HepG2 (cell line): ENCODE results near the gene NDRG3. TPM values are rescaled to one million over a fixed set of nuclear protein-coding genes. Genes with fewer than 3 reads are reported as not detected.
A peak's percentile ranks its signal among the peaks of the same experiment; 100 is the strongest.

Source experiments
- FOXJ3 ChIP-seq: sonication (generic); formaldehyde crosslinking; IDR thresholded peaks from 2 replicates; pipeline ENCODE4 v1.4.0; 2020; ENCODE audit warnings: missing genetic modification reagents, mild to moderate bottlenecking, borderline replicate concordance
- HOXA9 ChIP-seq: sonication (generic); formaldehyde crosslinking; IDR thresholded peaks from 2 replicates; pipeline ENCODE4 v1.8.1; 2022; ENCODE audit warnings: missing genetic modification reagents, mild to moderate bottlenecking, moderate library complexity, borderline replicate concordance
- IRX3 ChIP-seq: sonication (generic); formaldehyde crosslinking; IDR thresholded peaks from 2 replicates; pipeline ENCODE4 v1.8.1; 2023; ENCODE audit warnings: mild to moderate bottlenecking, low read depth, missing genetic modification reagents, borderline replicate concordance
- MAF1 ChIP-seq: sonication (generic); formaldehyde crosslinking; IDR thresholded peaks from 2 replicates; pipeline ENCODE4 v1.5.0; 2020; ENCODE audit warnings: missing genetic modification reagents, borderline replicate concordance
- NR2F2 ChIP-seq: IDR thresholded peaks from 2 replicates; pipeline ENCODE4 v1.6.1; 2012; ENCODE audit warnings: low read depth, inconsistent platforms, borderline replicate concordance
- PHF21A ChIP-seq: sonication (generic); formaldehyde crosslinking; IDR thresholded peaks from 2 replicates; pipeline ENCODE4 v1.5.0; 2020; ENCODE audit warnings: mild to moderate bottlenecking, missing genetic modification reagents
- POLR2A ChIP-seq, 2 experiments: IDR thresholded peaks; 2 replicates each; pipeline ENCODE4 v1.6.1; 2011; ENCODE audit warnings: low read depth in 2 of 2, low read length in 2 of 2, mild to moderate bottlenecking in 1 of 2, moderate library complexity in 1 of 2; ENCODE audit not compliant: insufficient read depth in 1 of 2
- RBAK ChIP-seq: sonication (generic); formaldehyde crosslinking; IDR thresholded peaks from 2 replicates; pipeline ENCODE4 v1.5.1; 2020; ENCODE audit warnings: mild to moderate bottlenecking, missing genetic modification reagents
- SRF ChIP-seq: IDR thresholded peaks from 2 replicates; pipeline ENCODE4 v1.6.1; 2011; ENCODE audit warnings: mild to moderate bottlenecking, low read depth, low read length, moderate library complexity
- SUZ12 ChIP-seq: fragments of 150-350 bp; IDR thresholded peaks from 2 replicates; pipeline ENCODE4 v1.6.1; 2014; ENCODE audit warnings: low read depth, low read length
- ZNF383 ChIP-seq: sonication (generic); formaldehyde crosslinking; IDR thresholded peaks from 2 replicates; pipeline ENCODE4 v1.4.0; 2020; ENCODE audit warnings: missing genetic modification reagents, mild to moderate bottlenecking, borderline replicate concordance
- ZNF431 ChIP-seq: sonication (generic); formaldehyde crosslinking; IDR thresholded peaks from 2 replicates; pipeline ENCODE4 v1.9.0; 2022; ENCODE audit warnings: missing genetic modification reagents, low read depth, mild to moderate bottlenecking, borderline replicate concordance
- ZNF569 ChIP-seq: sonication (generic); formaldehyde crosslinking; IDR thresholded peaks from 2 replicates; pipeline ENCODE4 v1.5.0; 2020; ENCODE audit warnings: mild to moderate bottlenecking, missing genetic modification reagents, moderate library complexity, borderline replicate concordance
- ZNF577 ChIP-seq: sonication (generic); formaldehyde crosslinking; IDR thresholded peaks from 2 replicates; pipeline ENCODE4 v1.4.0; 2020; ENCODE audit warnings: mild to moderate bottlenecking, low read depth, missing genetic modification reagents, borderline replicate concordance
- ZNF747 ChIP-seq: sonication (generic); formaldehyde crosslinking; IDR thresholded peaks from 2 replicates; pipeline ENCODE4 v1.8.1; 2023; ENCODE audit warnings: missing genetic modification reagents, mild to moderate bottlenecking, borderline replicate concordance
- ZNF780A ChIP-seq: sonication (generic); formaldehyde crosslinking; IDR thresholded peaks from 2 replicates; pipeline ENCODE4 v1.8.0; 2022; ENCODE audit warnings: mild to moderate bottlenecking, missing genetic modification reagents, moderate library complexity
- polyA plus RNA-seq, 8 experiments: library from polyadenylated mRNA; depleted of rRNA in 3 of 8; stranded (reverse) in 7 of 8; unstranded in 1 of 8; fragments of >200 nt; fragmentation: Illumina TruSeq in 4 of 8; extraction: Trizol in 4 of 8; gene quantifications; 2 replicates each; pipeline versions ENCODE4 v1.2.1 to v1.2.3, GENCODE V29; 2011 to 2016; ENCODE audit warnings: low read depth in 4 of 8, missing spikeins in 1 of 8, mixed read lengths in 1 of 8; ENCODE audit not compliant: insufficient read depth in 1 of 8
- total RNA-seq, 5 experiments: library from RNA; depleted of rRNA; stranded (reverse); fragments of >200 nt; fragmentation: Illumina TruSeq; extraction: Trizol; gene quantifications; 2 replicates each; pipeline ENCODE4 v1.2.3, GENCODE V29; 2016; ENCODE audit warnings: low read depth in 1 of 5
- TF ChIP-seq, protein P1 (sequence below): sonication (generic); formaldehyde crosslinking; IDR thresholded peaks from 2 replicates; pipeline ENCODE4 v1.4.0; 2020; ENCODE audit warnings: missing genetic modification reagents
- TF ChIP-seq, protein P2 (sequence below): sonication (generic); formaldehyde crosslinking; IDR thresholded peaks from 2 replicates; pipeline ENCODE4 v1.4.0; 2020; ENCODE audit warnings: missing genetic modification reagents
- TF ChIP-seq, protein P3 (sequence below): IDR thresholded peaks from 2 replicates; pipeline ENCODE4 v1.6.1; 2016
- TF ChIP-seq, protein P4 (sequence below): sonication (generic); formaldehyde crosslinking; IDR thresholded peaks from 2 replicates; pipeline ENCODE4 v1.5.0; 2020; ENCODE audit warnings: mild to moderate bottlenecking, missing genetic modification reagents

NDRG3 gene
- total and polyA plus RNA-seq, 2 of the 13 experiments (the other 11 are each of a cell fraction or from before 2014, with no cell fraction given): 36.0 to 40.5 TPM

DNA sequence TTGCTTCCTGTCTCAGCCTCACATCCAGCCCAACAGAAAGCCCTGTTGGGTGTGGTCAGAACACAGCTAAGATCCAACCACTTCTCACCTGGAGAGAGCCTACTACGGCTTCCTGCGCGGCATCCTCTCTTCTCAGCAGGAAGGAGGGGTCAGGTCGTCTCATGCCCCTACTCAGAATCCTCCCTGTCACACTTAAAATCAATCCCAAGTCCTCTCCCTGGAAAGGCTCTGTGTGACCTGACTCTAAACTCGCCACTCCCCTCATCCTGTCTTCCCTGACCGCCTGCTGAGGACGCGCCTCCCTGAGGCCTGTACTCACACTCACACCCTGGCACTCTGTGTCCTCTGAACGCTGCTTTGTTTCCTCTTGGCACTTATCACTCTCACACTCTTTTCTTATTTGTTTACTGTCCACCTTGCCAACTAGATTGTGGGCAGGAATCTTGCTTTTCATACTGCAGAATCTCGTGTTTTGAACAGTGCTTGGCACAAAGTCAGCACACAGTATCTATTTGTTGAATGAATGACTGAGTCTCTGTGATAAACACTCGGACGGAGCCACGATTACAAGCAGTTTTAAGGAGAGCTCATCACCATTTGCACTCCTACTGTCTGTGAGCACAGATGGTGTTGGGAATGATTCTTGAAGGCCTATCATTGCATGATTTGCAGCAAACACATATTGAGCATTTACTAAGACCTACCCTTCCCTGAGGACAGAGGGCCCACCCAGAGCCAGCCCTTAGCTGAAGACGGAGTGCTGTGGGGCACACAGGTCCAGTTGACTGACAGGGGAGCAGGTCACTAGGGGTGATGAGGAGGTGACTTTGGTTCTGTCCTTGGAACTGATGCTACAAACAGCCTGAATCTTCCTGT, 121.6 kb downstream of the NDRG3 start (continued):
- TF ChIP-seq SRF: no peak
- no peak for TF ChIP-seq FOXJ3 (CRISPR knock-in tag)
- TF ChIP-seq PHF21A: no peak
- no peak for TF ChIP-seq IRX3 (CRISPR knock-in tag)
- no peak for TF ChIP-seq HOXA9 (CRISPR knock-in tag)
- 0 out of 4 replicates have a peak, but pooled peaks of 1 of the 2 experiments have one; percentile 42 for TF ChIP-seq POLR2A (IDR thresholded peaks at IDR 0.05; ENCODE audit: insufficient read depth in 1 of 2, low read depth in 2 of 2, low read length in 2 of 2)
- TF ChIP-seq ZNF569 (CRISPR knock-in tag): no peak
- no peak for TF ChIP-seq ZNF780A
- no peak for TF ChIP-seq ZNF383 (CRISPR knock-in tag)
- TF ChIP-seq ZNF577 (CRISPR knock-in tag): no peak
- TF ChIP-seq, protein P1, sequence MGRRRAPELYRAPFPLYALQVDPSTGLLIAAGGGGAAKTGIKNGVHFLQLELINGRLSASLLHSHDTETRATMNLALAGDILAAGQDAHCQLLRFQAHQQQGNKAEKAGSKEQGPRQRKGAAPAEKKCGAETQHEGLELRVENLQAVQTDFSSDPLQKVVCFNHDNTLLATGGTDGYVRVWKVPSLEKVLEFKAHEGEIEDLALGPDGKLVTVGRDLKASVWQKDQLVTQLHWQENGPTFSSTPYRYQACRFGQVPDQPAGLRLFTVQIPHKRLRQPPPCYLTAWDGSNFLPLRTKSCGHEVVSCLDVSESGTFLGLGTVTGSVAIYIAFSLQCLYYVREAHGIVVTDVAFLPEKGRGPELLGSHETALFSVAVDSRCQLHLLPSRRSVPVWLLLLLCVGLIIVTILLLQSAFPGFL (CRISPR knock-in tag): no peak
- TF ChIP-seq, protein P2, sequence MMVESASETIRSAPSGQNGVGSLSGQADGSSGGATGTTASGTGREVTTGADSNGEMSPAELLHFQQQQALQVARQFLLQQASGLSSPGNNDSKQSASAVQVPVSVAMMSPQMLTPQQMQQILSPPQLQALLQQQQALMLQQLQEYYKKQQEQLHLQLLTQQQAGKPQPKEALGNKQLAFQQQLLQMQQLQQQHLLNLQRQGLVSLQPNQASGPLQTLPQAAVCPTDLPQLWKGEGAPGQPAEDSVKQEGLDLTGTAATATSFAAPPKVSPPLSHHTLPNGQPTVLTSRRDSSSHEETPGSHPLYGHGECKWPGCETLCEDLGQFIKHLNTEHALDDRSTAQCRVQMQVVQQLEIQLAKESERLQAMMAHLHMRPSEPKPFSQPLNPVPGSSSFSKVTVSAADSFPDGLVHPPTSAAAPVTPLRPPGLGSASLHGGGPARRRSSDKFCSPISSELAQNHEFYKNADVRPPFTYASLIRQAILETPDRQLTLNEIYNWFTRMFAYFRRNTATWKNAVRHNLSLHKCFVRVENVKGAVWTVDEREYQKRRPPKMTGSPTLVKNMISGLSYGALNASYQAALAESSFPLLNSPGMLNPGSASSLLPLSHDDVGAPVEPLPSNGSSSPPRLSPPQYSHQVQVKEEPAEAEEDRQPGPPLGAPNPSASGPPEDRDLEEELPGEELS (CRISPR knock-in tag): no peak
- TF ChIP-seq, protein P3, sequence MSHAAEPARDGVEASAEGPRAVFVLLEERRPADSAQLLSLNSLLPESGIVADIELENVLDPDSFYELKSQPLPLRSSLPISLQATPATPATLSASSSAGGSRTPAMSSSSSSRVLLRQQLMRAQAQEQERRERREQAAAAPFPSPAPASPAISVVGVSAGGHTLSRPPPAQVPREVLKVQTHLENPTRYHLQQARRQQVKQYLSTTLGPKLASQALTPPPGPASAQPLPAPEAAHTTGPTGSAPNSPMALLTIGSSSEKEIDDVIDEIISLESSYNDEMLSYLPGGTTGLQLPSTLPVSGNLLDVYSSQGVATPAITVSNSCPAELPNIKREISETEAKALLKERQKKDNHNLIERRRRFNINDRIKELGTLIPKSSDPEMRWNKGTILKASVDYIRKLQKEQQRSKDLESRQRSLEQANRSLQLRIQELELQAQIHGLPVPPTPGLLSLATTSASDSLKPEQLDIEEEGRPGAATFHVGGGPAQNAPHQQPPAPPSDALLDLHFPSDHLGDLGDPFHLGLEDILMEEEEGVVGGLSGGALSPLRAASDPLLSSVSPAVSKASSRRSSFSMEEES: peak; percentile 51; the same call in 1 of the 2 replicates
- no peak for TF ChIP-seq ZNF431 (CRISPR knock-in tag)
- TF ChIP-seq MAF1 (CRISPR knock-in tag): no peak
- TF ChIP-seq SUZ12: no peak
- TF ChIP-seq, protein P4, sequence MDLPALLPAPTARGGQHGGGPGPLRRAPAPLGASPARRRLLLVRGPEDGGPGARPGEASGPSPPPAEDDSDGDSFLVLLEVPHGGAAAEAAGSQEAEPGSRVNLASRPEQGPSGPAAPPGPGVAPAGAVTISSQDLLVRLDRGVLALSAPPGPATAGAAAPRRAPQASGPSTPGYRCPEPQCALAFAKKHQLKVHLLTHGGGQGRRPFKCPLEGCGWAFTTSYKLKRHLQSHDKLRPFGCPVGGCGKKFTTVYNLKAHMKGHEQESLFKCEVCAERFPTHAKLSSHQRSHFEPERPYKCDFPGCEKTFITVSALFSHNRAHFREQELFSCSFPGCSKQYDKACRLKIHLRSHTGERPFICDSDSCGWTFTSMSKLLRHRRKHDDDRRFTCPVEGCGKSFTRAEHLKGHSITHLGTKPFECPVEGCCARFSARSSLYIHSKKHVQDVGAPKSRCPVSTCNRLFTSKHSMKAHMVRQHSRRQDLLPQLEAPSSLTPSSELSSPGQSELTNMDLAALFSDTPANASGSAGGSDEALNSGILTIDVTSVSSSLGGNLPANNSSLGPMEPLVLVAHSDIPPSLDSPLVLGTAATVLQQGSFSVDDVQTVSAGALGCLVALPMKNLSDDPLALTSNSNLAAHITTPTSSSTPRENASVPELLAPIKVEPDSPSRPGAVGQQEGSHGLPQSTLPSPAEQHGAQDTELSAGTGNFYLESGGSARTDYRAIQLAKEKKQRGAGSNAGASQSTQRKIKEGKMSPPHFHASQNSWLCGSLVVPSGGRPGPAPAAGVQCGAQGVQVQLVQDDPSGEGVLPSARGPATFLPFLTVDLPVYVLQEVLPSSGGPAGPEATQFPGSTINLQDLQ (CRISPR knock-in tag): no peak
- TF ChIP-seq ZNF747 (CRISPR knock-in tag): no peak
- no peak for TF ChIP-seq NR2F2
- 0 out of 2 replicates have a peak, but pooled peaks have one; percentile 56 for TF ChIP-seq RBAK (CRISPR knock-in tag)
